Stimulated activated CD8-positive, alpha-beta memory T cell treated with anti-CD3 and anti-CD28 coated beads, Interleukin-12 subunit alpha, Interleukin-12 subunit beta, amount 100 ng/mL, for 24 hours (primary cell): ENCODE results near the gene FRMPD1.
"Not testable (repeated sequence)": the region's sequence is repeated elsewhere in the genome, so short reads cannot be mapped to it uniquely, and the experiment has no call there.

Experiments used
- DNase-seq: peaks from one replicate; pipeline ENCODE4 v3.0.0-alpha.2; 2020; ENCODE audit errors: extremely low read depth

The FRMPD1 gene

GRCh38 chr9:37650873-37651768 is at the start of gene FRMPD1:
TSS of gene FRMPD1 (plus strand) at chr9:37650954. CDS start at chr9:37692642, 41,688 bp downstream.
- peak; percentile 12 for DNase-seq

GRCh38 chr9:37602061-37602460 is 48.7 kb upstream of the FRMPD1 start:
- DNase-seq: not testable (repeated sequence)

- no peak for DNase-seq
These were observed 47.9 kb upstream of the FRMPD1 start for GRCh38 chr9:37602817-37603216.

- DNase-seq: no peak
These were observed 46.5 kb upstream of the FRMPD1 start for GRCh38 chr9:37604296-37604695.

- DNase-seq: no peak
These were observed 42.5 kb upstream of the FRMPD1 start for GRCh38 chr9:37608250-37608649.

- no peak for DNase-seq
These were observed 40.9 kb upstream of the FRMPD1 start for GRCh38 chr9:37609735-37610397.

GRCh38 chr9:37611014-37611413 is 39.7 kb upstream of the FRMPD1 start:
- DNase-seq: no peak

GRCh38 chr9:37611961-37612360 is 38.8 kb upstream of the FRMPD1 start:
- no peak for DNase-seq

GRCh38 chr9:37617161-37617560 is 33.6 kb upstream of the FRMPD1 start:
- DNase-seq: no peak

GRCh38 chr9:37617832-37618231 is 32.9 kb upstream of the FRMPD1 start:
- no peak for DNase-seq

- no peak for DNase-seq
These were observed 31.9 kb upstream of the FRMPD1 start for GRCh38 chr9:37618817-37619216.

GRCh38 chr9:37619806-37620205 is 30.9 kb upstream of the FRMPD1 start:
- DNase-seq: no peak

- DNase-seq: no peak
These were observed 30.4 kb upstream of the FRMPD1 start for GRCh38 chr9:37620396-37620795.

- no peak for DNase-seq
These were observed 29.3 kb upstream of the FRMPD1 start for GRCh38 chr9:37621273-37622121.

- no peak for DNase-seq
These were observed 28.3 kb upstream of the FRMPD1 start for GRCh38 chr9:37622462-37622861.

- DNase-seq: no peak
These were observed 27.5 kb upstream of the FRMPD1 start for GRCh38 chr9:37623267-37623666.

GRCh38 chr9:37624073-37624472 is 26.7 kb upstream of the FRMPD1 start:
- no peak for DNase-seq

GRCh38 chr9:37625036-37625757 is 25.6 kb upstream of the FRMPD1 start:
- no peak for DNase-seq

- no peak for DNase-seq
These were observed 25.0 kb upstream of the FRMPD1 start for GRCh38 chr9:37625758-37626147.

GRCh38 chr9:37626708-37627292 is 24.0 kb upstream of the FRMPD1 start:
- no peak for DNase-seq

GRCh38 chr9:37632479-37632878 is 18.3 kb upstream of the FRMPD1 start:
- no peak for DNase-seq
